ENCODE results near the gene NCAM1.

NCAM1 gene

GRCh38 chr11:113319085-113319484 lies 357.9 kb downstream of the NCAM1 start:
- no peak for DNase-seq

GRCh38 chr11:113322158-113322557 lies 360.9 kb downstream of the NCAM1 start:
- DNase-seq, result no peak

- DNase-seq, result no peak
These were observed 363.0 kb downstream of the NCAM1 start for GRCh38 chr11:113324250-113324649.

Data from bone marrow (tissue), 2 donors.